ENCODE measurements around the gene B4GALNT3.

- TF ChIP-seq CTCF (IDR thresholded peaks at IDR 0.05) (no peak), POLR2A (IDR thresholded peaks at IDR 0.05) (no peak)
Observed at GRCh38 chr12:612293-612692, 152.6 kb downstream of the B4GALNT3 start.
